PC-9 (cell line): ENCODE measurements around the gene FAM20C. TPM values are rescaled to one million over a fixed set of nuclear protein-coding genes. Genes with fewer than 3 reads are reported as not detected.

ENCODE experiments used
- BruUV-seq: library from RNA; stranded (reverse); fragments of 400-500 nt; replicated peaks from 2 replicates; lab custom pipeline; 2021; lab: Mats Ljungman, UMichigan
- CTCF ChIA-PET: fragments of 300-600 bp; sonication (Branson Sonifier 250); formaldehyde crosslinking; loops from one replicate; lab custom pipeline; 2022; ENCODE audit warnings: antibody characterized with exemption; lab: Charles Lee
- POLR2A ChIA-PET: fragments of 300-600 bp; sonication (Branson Sonifier 250); formaldehyde crosslinking; loops from one replicate; lab custom pipeline; 2022; ENCODE audit warnings: antibody characterized with exemption; ENCODE audit not compliant: unreplicated experiment; lab: Charles Lee
- DNase-seq, 2 experiments: peaks; one replicate each; pipeline versions ENCODE4 v3.0.0 to v3.0.0-alpha.2; 2015 to 2022; ENCODE audit warnings: mixed read lengths in 1 of 2
- H2AFZ ChIP-seq: fragments of 200-600 bp; sonication (generic); 2 replicates; pipeline ENCODE4 v1.8.1; 2017; ENCODE audit warnings: antibody characterized with exemption
- H3F3A ChIP-seq: fragments of 200-600 bp; sonication (generic); 2 replicates; pipeline ENCODE4 v1.8.1; 2017; ENCODE audit warnings: antibody characterized with exemption, mild to moderate bottlenecking, low read depth; ENCODE audit not compliant: insufficient read depth
- H3K27ac ChIP-seq: fragments of 200-600 bp; sonication (generic); 2 replicates; pipeline ENCODE4 v1.6.1; 2016; ENCODE audit warnings: mixed run types
- H3K27me3 ChIP-seq: fragments of 200-600 bp; sonication (generic); 2 replicates; pipeline ENCODE4 v1.6.1; 2016; ENCODE audit warnings: low read depth, mixed run types; ENCODE audit not compliant: insufficient read depth
- H3K36me3 ChIP-seq: fragments of 200-600 bp; sonication (generic); 2 replicates; pipeline ENCODE4 v1.6.1; 2016; ENCODE audit warnings: low read depth, mixed run types
- H3K4me1 ChIP-seq: fragments of 200-600 bp; sonication (generic); replicated peaks from 2 replicates; pipeline ENCODE4 v1.6.1; 2016; ENCODE audit warnings: mixed run types; ENCODE audit not compliant: insufficient read depth
- H3K4me2 ChIP-seq: fragments of 200-600 bp; sonication (generic); 2 replicates; pipeline ENCODE4 v1.6.1; 2017; ENCODE audit warnings: mixed run types
- H3K4me3 ChIP-seq: fragments of 200-600 bp; sonication (generic); 2 replicates; pipeline ENCODE4 v1.6.1; 2016; ENCODE audit warnings: mixed run types
- H3K79me2 ChIP-seq: fragments of 200-600 bp; sonication (generic); 2 replicates; pipeline ENCODE4 v1.6.1; 2017; ENCODE audit warnings: low read depth, mixed run types
- H3K9me2 ChIP-seq: fragments of 200-600 bp; sonication (generic); 2 replicates; pipeline ENCODE4 v1.8.1; 2017; ENCODE audit warnings: mild to moderate bottlenecking; ENCODE audit not compliant: insufficient read depth
- H3K9me3 ChIP-seq: fragments of 200-600 bp; sonication (generic); 2 replicates; pipeline ENCODE4 v1.8.1; 2016; ENCODE audit warnings: low read depth; ENCODE audit not compliant: insufficient read depth
- H4K20me1 ChIP-seq: fragments of 200-600 bp; sonication (generic); 2 replicates; pipeline ENCODE4 v1.8.1; 2017; ENCODE audit not compliant: insufficient read depth
- EZH2 ChIP-seq: fragments of 200-600 bp; sonication (generic); IDR thresholded peaks from 2 replicates; pipeline ENCODE4 v1.8.0; 2017; ENCODE audit warnings: antibody characterized with exemption, low read depth
- intact Hi-C: fragments of 100-400 bp; cut with micrococcal nuclease; formaldehyde crosslinking; loops from one replicate; pipeline ENCODE4 v1.10.0; 2022; ENCODE audit not compliant: unreplicated experiment
- total RNA-seq: library from RNA; stranded (reverse); gene quantifications from 2 replicates; pipeline ENCODE4 v1.2.3, GENCODE V29; 2021
- TF ChIP-seq, protein P1 (sequence below): fragments of 200-600 bp; sonication (generic); conservative IDR thresholded peaks from 2 replicates; pipeline ENCODE4 v1.6.1; 2017; ENCODE audit warnings: mixed run types, antibody characterized with exemption, mild to moderate bottlenecking, moderate library complexity

FAM20C gene
- total RNA-seq, 1 experiment from 2014 or later: 31.0 TPM

- Histone ChIP-seq H3K4me3 (no peak overlapping the region), H3K9me2 (no peaks in the 10 kb centered on the region), H3K4me2 (no peak overlapping the region), H3K36me3 (no peaks in the 10 kb centered on the region), H2AFZ (no peak overlapping the region), H3K4me1 (no peaks in the 10 kb centered on the region), H3K27ac (no peak overlapping the region), H3K9me3 (no peaks in the 10 kb centered on the region), H3K27me3 (peaks cover 83% of the 10 kb centered on the region), H3F3A (peaks cover 4% of the 10 kb centered on the region; the same call in 1 of the 2 replicates), H4K20me1 (no peaks in the 10 kb centered on the region), H3K79me2 (no peaks in the 10 kb centered on the region)
- TF ChIP-seq EZH2: no peak
- TF ChIP-seq, protein P1, sequence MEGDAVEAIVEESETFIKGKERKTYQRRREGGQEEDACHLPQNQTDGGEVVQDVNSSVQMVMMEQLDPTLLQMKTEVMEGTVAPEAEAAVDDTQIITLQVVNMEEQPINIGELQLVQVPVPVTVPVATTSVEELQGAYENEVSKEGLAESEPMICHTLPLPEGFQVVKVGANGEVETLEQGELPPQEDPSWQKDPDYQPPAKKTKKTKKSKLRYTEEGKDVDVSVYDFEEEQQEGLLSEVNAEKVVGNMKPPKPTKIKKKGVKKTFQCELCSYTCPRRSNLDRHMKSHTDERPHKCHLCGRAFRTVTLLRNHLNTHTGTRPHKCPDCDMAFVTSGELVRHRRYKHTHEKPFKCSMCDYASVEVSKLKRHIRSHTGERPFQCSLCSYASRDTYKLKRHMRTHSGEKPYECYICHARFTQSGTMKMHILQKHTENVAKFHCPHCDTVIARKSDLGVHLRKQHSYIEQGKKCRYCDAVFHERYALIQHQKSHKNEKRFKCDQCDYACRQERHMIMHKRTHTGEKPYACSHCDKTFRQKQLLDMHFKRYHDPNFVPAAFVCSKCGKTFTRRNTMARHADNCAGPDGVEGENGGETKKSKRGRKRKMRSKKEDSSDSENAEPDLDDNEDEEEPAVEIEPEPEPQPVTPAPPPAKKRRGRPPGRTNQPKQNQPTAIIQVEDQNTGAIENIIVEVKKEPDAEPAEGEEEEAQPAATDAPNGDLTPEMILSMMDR: no peak
- ChIA-PET POLR2A (no interaction called here), CTCF (interaction anchor here (0.7 kb wide), 1 partner anchor 156 kb away, joined by 3 read pairs; no protein-coding TSS in a partner anchor)
- no peak for DNase-seq
- intact Hi-C loops: no loop called here
- BruUV-seq: no TSS peak
Measured at GRCh38 chr7:165661-166337, 26.6 kb upstream of the FAM20C start.

DNA sequence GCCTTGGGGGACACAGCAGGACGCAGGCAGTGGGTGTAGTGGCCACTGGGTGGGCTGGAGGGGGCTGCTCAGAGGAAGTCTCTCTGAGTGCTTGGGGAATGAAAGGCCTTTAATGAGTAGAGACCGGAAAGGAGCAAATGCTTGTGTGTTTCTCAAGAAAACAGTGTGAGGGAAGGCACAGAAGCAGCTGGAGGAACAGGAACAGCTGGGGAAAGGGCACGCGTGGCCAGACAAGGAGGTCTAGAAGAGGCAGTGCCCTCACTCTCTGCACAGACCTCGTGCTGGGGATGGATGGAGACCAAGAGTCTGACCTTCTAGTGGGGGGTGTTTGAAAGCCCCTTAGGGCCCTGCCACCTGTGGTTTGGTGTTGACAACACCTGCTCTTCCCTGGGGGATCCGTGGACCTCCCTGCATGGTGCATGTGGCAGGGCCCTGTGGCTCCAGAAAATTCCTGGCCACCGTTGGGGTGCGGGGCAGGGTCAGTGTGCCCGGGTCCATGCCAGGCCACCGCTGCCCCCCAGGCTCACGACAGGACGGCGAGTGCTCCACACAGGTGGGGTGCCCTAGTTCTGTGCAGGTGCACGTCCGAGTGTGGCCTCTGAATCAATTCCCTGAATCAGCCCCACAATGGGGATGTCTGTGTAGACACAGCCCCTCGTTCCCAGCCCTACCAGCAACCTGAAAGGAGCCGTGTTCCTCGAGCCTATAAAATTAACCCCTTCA lies 25.9 kb upstream of the FAM20C start:
- H3F3A ChIP-seq: peaks cover 4% of the 10 kb centered on the region; the same call in 1 of the 2 replicates
- DNase-seq: no peak
- BruUV-seq: no TSS peak
- CTCF ChIA-PET: interaction anchor here (0.7 kb wide), 1 partner anchor 156 kb away, joined by 3 read pairs; no protein-coding TSS in a partner anchor
- peaks cover 83% of the 10 kb centered on the region for H3K27me3 ChIP-seq
- no peaks in the 10 kb centered on the region for H3K4me1 ChIP-seq
- no peaks in the 10 kb centered on the region for H3K9me3 ChIP-seq
- no peaks in the 10 kb centered on the region for H3K9me2 ChIP-seq
- no peak overlapping the region for H3K4me3 ChIP-seq
- POLR2A ChIA-PET: no interaction called here
- no peak overlapping the region for H2AFZ ChIP-seq
- no peaks in the 10 kb centered on the region for H3K79me2 ChIP-seq
- no peaks in the 10 kb centered on the region for H4K20me1 ChIP-seq
- H3K4me2 ChIP-seq: no peak overlapping the region
- no peaks in the 10 kb centered on the region for H3K36me3 ChIP-seq
- H3K27ac ChIP-seq: no peak overlapping the region
- intact Hi-C loops: no loop called here
- TF ChIP-seq, protein P1: no peak

- no peak overlapping the region for H3K27ac ChIP-seq
- H4K20me1 ChIP-seq: no peaks in the 10 kb centered on the region
- POLR2A ChIA-PET: interaction anchor here (0.6 kb wide), 1 partner anchor 37 kb away, joined by 3 read pairs; no protein-coding TSS in a partner anchor
- H3K79me2 ChIP-seq: no peaks in the 10 kb centered on the region
- H3K36me3 ChIP-seq: no peaks in the 10 kb centered on the region
- no TSS peak for BruUV-seq
- H3K4me2 ChIP-seq: no peak overlapping the region
- no peaks in the 10 kb centered on the region for H3K9me2 ChIP-seq
- H2AFZ ChIP-seq: no peak overlapping the region
- CTCF ChIA-PET: interaction anchor here (0.5 kb wide), 1 partner anchor 100 kb away, joined by 4 read pairs; no protein-coding TSS in a partner anchor
- peaks cover 83% of the 10 kb centered on the region for H3K27me3 ChIP-seq
- DNase-seq: no peak
- peaks cover 4% of the 10 kb centered on the region; the same call in 1 of the 2 replicates for H3F3A ChIP-seq
- H3K4me1 ChIP-seq: no peaks in the 10 kb centered on the region
- intact Hi-C loops: no loop called here
- no peak for TF ChIP-seq EZH2
- TF ChIP-seq, protein P1: no peak
- H3K4me3 ChIP-seq: no peak overlapping the region
- no peaks in the 10 kb centered on the region for H3K9me3 ChIP-seq
Measured at GRCh38 chr7:167090-167855, 25.1 kb upstream of the FAM20C start.
